EH (cell line): Measurements from ENCODE around the gene MAGI2.
A peak's percentile ranks its signal among the peaks of the same experiment; 100 is the strongest.

Experiments
- DNase-seq: peaks from one replicate; pipeline ENCODE4 v3.0.0-alpha.2; 2015; ENCODE audit warnings: low read depth

Gene MAGI2

DNA sequence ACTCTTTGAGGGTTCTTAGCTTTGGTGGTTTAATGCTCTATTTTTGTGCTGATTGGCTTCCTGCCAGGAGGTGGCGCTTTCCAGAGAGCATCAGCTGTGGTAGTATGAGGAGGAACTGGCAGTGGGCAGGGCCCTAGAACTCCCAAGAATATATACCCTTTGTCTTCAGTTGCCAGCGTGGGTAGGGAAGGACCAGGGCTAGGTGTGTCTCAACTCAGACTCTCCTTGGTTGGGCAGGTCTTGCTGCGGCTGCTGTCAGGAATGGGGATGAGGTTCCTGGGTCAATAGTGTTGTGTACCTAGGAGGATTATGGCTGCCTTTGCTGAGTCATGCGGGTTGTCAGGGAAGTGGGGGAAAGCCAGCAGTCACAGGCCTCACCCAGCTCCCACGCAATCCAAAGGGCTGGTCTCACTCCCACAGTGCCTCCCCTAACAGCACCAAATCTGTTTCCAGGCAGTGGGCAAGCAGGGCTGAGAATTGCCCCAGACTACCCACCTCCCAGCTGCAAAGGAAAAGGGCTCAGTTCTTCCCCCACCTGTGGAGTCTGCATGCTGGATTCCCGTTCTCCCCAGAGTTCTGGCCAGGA lies 1463.4 kb downstream of the MAGI2 start:
- no peak for DNase-seq

DNA sequence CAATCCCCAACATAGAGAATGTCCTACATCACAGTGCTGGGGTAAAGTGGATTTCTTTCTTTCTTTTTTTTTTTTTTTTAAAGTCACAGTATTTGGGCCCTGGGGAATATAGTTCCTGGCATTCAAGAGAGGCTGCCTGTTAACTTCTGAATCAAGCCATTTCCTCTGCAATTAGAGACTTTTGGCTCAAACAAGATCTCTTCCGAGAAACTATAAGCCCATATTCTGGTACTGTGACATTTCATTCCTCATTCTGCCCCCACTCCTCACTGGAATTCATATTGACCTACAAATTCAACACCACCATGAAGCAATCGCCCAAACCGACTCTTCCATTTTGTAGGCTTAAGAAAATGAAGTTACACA lies 1467.5 kb downstream of the MAGI2 start:
- DNase-seq = no peak

DNA sequence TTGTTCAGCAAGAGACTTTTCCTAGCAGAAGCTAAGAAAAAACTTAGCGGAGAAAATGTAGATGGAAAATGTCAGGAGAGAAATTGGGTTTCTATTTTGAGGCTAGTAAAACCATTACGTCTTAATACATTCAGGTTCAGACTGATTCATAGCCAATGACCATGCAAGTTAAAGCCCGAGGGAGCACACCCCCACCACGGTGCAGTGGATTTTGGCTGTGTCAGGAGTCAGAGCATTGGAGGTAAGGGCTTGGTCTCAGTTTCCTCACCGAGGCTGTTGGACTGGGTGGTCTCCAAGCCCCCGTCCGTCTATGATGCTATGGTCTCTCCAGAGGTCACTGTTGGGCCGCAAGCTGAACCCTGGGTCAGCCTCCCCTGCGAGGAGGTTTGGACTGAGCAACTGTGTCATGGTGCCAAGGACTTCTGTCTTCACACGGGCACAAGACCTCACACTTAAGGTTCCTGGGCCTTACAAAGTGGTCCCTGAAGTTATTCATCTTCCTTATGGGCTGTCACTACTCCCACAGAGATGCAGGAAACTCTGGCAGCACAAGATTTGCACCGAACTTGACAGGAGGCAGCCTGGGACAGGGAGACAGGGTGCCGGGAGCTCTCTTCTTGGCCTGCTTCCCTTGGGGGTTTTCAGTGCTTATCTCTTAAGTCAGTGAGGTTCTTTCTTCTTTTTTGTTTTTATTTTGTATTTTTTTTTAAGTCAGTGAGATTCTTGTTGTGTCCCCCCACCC lies 1468.1 kb downstream of the MAGI2 start:
- DNase-seq = no peak

DNA sequence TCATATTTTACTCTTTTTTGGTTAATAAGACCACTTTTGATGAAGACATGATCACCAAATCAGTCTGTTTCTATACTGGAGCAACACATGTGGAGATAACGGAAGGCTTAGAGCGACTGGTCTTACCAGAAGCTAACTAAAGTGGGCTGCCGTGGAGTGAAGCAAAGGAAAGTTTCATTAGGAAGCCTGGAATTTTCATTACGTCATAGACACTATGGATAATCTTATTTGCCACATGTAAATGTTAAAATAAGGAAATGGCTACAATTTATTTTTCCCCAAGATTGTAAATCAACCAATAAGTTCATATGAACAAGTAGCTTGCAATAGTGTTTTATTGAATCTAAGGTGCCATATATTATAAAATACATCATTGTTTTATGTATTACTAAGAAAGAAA lies 1469.5 kb downstream of the MAGI2 start:
- DNase-seq = no peak

DNA sequence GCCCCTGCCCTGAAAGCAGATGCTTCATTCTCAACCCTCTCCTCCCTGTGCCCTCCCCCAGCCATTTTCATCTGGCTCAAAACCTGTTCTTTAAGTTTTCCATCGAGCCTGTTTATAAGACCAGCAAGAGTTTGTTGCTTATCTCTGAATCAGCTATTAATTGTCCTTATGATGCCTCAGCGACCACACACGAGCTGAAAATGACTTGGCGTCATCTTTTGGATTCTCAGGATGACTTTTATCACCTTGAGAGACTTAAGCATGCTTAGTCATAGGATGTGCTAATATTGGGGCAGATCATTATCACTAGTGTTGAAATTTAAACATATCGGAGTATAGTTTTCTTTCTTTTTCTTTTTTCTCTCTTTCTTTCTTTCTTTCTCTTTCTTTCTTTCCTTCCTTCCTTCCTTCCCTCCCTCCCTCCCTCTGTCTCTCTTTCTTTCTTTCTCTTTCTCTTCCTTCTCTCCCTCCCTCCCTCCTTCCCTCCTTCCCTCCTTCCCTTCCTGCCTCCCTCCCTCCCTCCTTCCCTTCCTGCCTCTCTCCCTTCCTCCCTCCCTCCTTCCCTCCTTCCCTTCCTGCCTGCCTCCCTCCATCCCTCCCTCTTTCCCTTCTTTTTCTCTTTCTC lies 1470.4 kb downstream of the MAGI2 start:
- peak; percentile 54 for DNase-seq

DNA sequence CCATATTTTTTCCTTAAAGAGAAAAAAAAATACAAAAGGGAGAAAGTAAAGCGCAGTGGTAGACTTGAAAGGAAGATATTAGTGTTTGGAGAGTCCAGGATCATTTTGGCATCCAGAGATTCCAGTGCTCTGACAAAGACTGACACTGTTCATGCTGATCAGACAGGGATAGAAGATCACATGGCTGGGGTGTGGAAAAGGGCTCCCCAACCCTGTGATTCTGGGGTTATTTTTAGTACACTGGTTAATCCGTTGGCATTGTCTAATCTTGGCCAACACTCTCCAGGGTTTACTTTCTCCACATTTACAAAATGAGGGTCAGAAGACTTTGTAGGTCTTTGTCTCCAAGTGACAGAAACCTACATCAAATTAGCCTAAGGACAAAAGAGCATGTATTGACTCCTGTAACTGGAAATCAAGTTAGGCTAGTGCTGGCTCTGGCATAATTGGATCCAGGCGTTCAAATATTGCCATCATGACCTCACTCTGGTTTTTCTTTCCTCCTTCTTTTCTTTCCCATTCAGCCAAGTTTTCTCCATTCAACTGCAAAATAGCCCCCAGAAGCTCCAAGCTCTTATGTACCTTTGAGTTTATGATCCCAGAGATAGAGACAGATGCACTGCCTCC lies 1473.3 kb downstream of the MAGI2 start:
- DNase-seq = no peak

DNA sequence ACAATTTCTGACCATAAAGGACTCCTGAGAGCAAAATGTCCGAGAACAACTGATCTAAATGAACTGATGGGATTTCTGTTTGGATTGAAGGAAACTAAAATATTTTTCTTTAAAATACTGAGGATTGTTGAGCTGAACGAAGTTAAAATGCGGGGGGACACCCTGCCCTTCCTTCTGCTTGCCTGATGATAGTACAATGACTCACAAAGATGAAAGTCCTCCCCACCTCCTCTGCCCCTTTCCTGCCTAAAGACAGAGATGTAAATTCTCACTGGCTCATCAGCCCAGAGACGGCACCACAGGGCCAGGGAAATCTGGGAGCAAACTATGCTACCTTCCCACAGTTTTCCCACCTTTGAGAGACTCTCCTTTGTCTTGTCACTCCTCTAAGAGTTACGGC lies 1474.2 kb downstream of the MAGI2 start:
- DNase-seq = peak; percentile 19

DNA sequence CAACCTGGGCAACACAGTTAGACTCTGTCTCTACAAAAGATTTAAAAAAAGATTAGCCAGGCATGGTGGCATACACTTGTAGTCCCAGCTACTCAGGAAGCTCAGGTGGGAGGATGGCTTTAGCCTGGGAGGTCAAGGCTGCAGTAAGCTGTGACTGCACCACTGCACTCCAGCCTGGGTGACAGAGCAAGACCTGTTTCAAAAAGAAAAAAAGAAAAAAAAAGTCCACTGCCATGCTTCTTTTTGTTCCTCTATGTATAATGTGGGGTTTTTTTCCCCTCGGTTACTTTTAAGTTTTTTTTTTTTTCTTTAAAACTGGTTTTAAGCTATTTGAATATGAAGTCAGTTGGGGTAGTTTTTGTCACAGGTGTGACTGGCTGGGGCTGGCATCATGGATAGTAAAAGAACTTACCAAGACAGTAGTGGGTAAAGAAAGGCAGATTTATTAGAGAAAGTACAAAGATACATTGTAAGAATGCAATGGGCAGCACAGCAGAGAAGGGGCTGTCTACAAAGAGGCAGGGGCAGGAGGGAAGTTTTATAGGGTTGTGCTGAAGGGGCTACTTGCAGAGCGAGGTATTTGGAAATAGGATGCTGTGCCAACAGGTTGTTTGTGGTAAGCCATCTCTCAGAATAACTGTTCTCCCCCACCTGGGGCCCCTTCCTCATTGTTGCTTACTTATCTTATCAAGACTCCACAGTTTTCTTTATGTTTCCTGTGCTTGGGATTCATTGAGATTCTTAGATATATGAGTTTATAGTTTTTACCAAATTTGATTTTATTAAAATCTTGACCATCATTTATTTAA lies 1477.6 kb downstream of the MAGI2 start:
- DNase-seq = no peak

DNA sequence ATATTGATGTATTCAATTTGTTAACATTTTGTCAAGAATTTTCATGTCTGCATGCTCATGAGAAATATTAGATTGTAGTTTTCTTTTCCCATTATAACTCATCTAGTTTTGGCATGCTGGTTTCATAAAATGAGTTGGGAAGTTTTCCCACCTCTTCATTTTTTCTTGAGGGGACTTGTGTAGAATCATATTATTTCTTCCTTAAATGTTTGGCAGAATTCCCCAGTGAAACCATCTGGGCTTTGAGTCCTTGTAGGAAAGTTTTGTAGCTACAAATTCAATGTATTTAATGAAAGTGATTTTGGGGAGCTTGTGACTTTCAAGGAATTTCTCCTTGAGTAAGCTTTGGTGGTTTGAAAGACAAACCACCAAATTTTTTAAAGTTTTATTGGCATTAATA lies 1481.7 kb downstream of the MAGI2 start:
- no peak for DNase-seq

DNA sequence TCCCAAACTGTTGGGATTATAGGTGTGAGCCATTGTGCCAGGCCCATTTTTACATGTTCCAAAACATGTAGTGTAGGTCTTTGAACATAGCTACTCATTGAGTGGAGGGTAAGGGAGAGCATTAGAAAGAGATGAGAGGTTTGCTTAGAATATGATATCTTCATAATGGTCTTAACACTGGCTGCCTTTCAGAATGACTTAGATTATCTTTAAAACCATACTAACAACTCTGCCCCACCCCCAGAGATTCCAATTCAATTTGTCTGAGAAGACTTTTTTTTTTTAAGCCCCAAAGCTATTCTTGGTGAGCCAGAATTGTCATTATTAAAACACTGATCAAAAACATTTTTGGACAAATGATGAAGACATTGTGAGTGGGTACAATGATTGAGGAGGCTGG lies 1486.0 kb downstream of the MAGI2 start:
- no peak for DNase-seq
